ENCODE data around the gene ZNF549.
"Not testable (repeated sequence)": the region's sequence is repeated elsewhere in the genome, so short reads cannot be mapped to it uniquely, and the experiment has no call there.

ZNF549 gene

GRCh38 chr19:57527136-57527881, at the start of gene ZNF549:
TSS of gene ZNF549 (plus strand) at chr19:57527356. CDS start at chr19:57527574, 218 bp downstream.
- peak; percentile 76 for DNase-seq (ENCODE audit: low read depth)

- DNase-seq (ENCODE audit: low read depth): peak; percentile 68
Measured at GRCh38 chr19:57487477-57488298, 39.5 kb upstream of the ZNF549 start, which contains the start of gene ZNF419. TSS of gene ZNF419 (plus strand) at chr19:57487750. CDS start at chr19:57487951, 201 bp downstream.

- DNase-seq (ENCODE audit: low read depth): not testable (repeated sequence)
Measured at GRCh38 chr19:57488299-57488644, 38.9 kb upstream of the ZNF549 start.

- DNase-seq (ENCODE audit: low read depth): not testable (repeated sequence)
Measured at GRCh38 chr19:57499332-57499679, 27.9 kb upstream of the ZNF549 start.

- DNase-seq (ENCODE audit: low read depth): peak; percentile 90
Measured at GRCh38 chr19:57499680-57500395, 27.3 kb upstream of the ZNF549 start, which contains the start of gene ZNF773. TSS of gene ZNF773 (plus strand) at chr19:57499938. CDS start at chr19:57500081, 143 bp downstream.

GRCh38 chr19:57500400-57500799, 26.8 kb upstream of the ZNF549 start:
- not testable (repeated sequence) for DNase-seq (ENCODE audit: low read depth)

- DNase-seq (ENCODE audit: low read depth): no peak
Measured at GRCh38 chr19:57506163-57506562, 21.0 kb upstream of the ZNF549 start.

- DNase-seq (ENCODE audit: low read depth): no peak
Measured at GRCh38 chr19:57511484-57511883, 15.7 kb upstream of the ZNF549 start.

GRCh38 chr19:57512845-57513244, 14.3 kb upstream of the ZNF549 start:
- no peak for DNase-seq (ENCODE audit: low read depth)

GRCh38 chr19:57515255-57515654, 11.9 kb upstream of the ZNF549 start:
- no peak for DNase-seq (ENCODE audit: low read depth)

- not testable (repeated sequence) for DNase-seq (ENCODE audit: low read depth)
Measured at GRCh38 chr19:57518021-57518420, 9.1 kb upstream of the ZNF549 start.

- no peak for DNase-seq (ENCODE audit: low read depth)
Measured at GRCh38 chr19:57537953-57538547, 10.9 kb downstream of the ZNF549 start.

- no peak for DNase-seq (ENCODE audit: low read depth)
Measured at GRCh38 chr19:57546513-57546912, 19.4 kb downstream of the ZNF549 start.

GRCh38 chr19:57552432-57552831, 25.3 kb downstream of the ZNF549 start:
- DNase-seq (ENCODE audit: low read depth): no peak

- DNase-seq (ENCODE audit: low read depth): no peak
Measured at GRCh38 chr19:57557659-57558058, 30.5 kb downstream of the ZNF549 start.

GRCh38 chr19:57558525-57558924, 31.4 kb downstream of the ZNF549 start:
- peak; percentile 17 for DNase-seq (ENCODE audit: low read depth)

GRCh38 chr19:57559008-57559403, 31.9 kb downstream of the ZNF549 start:
- DNase-seq (ENCODE audit: low read depth): peak; percentile 30

GRCh38 chr19:57559404-57560025, 32.4 kb downstream of the ZNF549 start, which contains the start of gene ZNF550:
TSS of gene ZNF550 (minus strand) at chr19:57559863. CDS start at chr19:57559682, 181 bp downstream.
- peak; percentile 80 for DNase-seq (ENCODE audit: low read depth)

- no peak for DNase-seq (ENCODE audit: low read depth)
Measured at GRCh38 chr19:57560049-57560491, 32.9 kb downstream of the ZNF549 start.

- DNase-seq (ENCODE audit: low read depth): no peak
Measured at GRCh38 chr19:57563547-57563946, 36.4 kb downstream of the ZNF549 start.

All from CMK (cell line).